ENCODE data around the gene TAOK3.

TAOK3 gene

GRCh38 chr12:118193477-118193876 is 179.2 kb downstream of the TAOK3 start:
- Histone ChIP-seq H3K27me3 (ENCODE audit: low read length) (no peaks in the 10 kb centered on the region), H3K9me3 (ENCODE audit: insufficient read depth, low read length) (no peaks in the 10 kb centered on the region), H3K27ac (ENCODE audit: low read depth, low read length) (no peak overlapping the region), H3K9me2 (replicated peaks; ENCODE audit: insufficient read depth, low read length) (no peaks in the 10 kb centered on the region), H3K4me2 (ENCODE audit: low read depth, low read length, poor library complexity, severe bottlenecking) (no peak overlapping the region), H4K20me1 (ENCODE audit: low read depth, low read length) (no peaks in the 10 kb centered on the region), H3K79me2 (ENCODE audit: insufficient read depth, low read length) (no peaks in the 10 kb centered on the region), H3K36me3 (ENCODE audit: low read length) (peaks cover 11% of the 10 kb centered on the region; the same call in 1 of the 2 replicates), H3F3A (ENCODE audit: insufficient read depth) (0 out of 2 replicates have a peak, but pooled peaks cover 4% of the 10 kb centered on the region), H3K9ac (ENCODE audit: low read length) (no peak overlapping the region), H2AFZ (ENCODE audit: low read depth, low read length, severe bottlenecking) (no peak overlapping the region), H3K4me3 (ENCODE audit: insufficient read depth, low read length, poor library complexity, severe bottlenecking) (no peak overlapping the region)
- TF ChIP-seq CTCF (IDR thresholded peaks at IDR 0.05; ENCODE audit: insufficient read depth, low read length, poor library complexity, severe bottlenecking) (no peak), EZH2phosphoT487 (conservative IDR thresholded peaks at IDR 0.05; ENCODE audit: low read length) (no peak)

GRCh38 chr12:118190266-118190665 is 182.4 kb downstream of the TAOK3 start:
- no peak overlapping the region for H3K4me2 ChIP-seq (ENCODE audit: low read depth, low read length, poor library complexity, severe bottlenecking)
- no peaks in the 10 kb centered on the region for H3K9me2 ChIP-seq (replicated peaks; ENCODE audit: insufficient read depth, low read length)
- no peaks in the 10 kb centered on the region for H3F3A ChIP-seq (ENCODE audit: insufficient read depth)
- no peak overlapping the region for H3K27ac ChIP-seq (ENCODE audit: low read depth, low read length)
- H2AFZ ChIP-seq (ENCODE audit: low read depth, low read length, severe bottlenecking) = no peak overlapping the region
- H3K9ac ChIP-seq (ENCODE audit: low read length) = no peak overlapping the region
- no peaks in the 10 kb centered on the region for H3K27me3 ChIP-seq (ENCODE audit: low read length)
- no peaks in the 10 kb centered on the region for H4K20me1 ChIP-seq (ENCODE audit: low read depth, low read length)
- TF ChIP-seq EZH2phosphoT487 (conservative IDR thresholded peaks at IDR 0.05; ENCODE audit: low read length) (no peak), CTCF (IDR thresholded peaks at IDR 0.05; ENCODE audit: insufficient read depth, low read length, poor library complexity, severe bottlenecking) (no peak)
- H3K9me3 ChIP-seq (ENCODE audit: insufficient read depth, low read length) = no peaks in the 10 kb centered on the region
- H3K36me3 ChIP-seq (ENCODE audit: low read length) = peaks cover 4% of the 10 kb centered on the region; the same call in 1 of the 2 replicates
- no peaks in the 10 kb centered on the region for H3K79me2 ChIP-seq (ENCODE audit: insufficient read depth, low read length)
- no peak overlapping the region for H3K4me3 ChIP-seq (ENCODE audit: insufficient read depth, low read length, poor library complexity, severe bottlenecking)

- 0 out of 2 replicates have a peak, but pooled peaks cover 3% of the 10 kb centered on the region for H3F3A ChIP-seq (ENCODE audit: insufficient read depth)
Observed at GRCh38 chr12:118189741-118190191, 182.9 kb downstream of the TAOK3 start.

More at GRCh38 chr12:118189741-118190191, 182.9 kb downstream of the TAOK3 start:
- Histone ChIP-seq H3K36me3 (ENCODE audit: low read length) (peaks cover 4% of the 10 kb centered on the region; the same call in 1 of the 2 replicates), H3K79me2 (ENCODE audit: insufficient read depth, low read length) (no peaks in the 10 kb centered on the region), H3K4me2 (ENCODE audit: low read depth, low read length, poor library complexity, severe bottlenecking) (no peak overlapping the region), H4K20me1 (ENCODE audit: low read depth, low read length) (no peaks in the 10 kb centered on the region), H2AFZ (ENCODE audit: low read depth, low read length, severe bottlenecking) (no peak overlapping the region), H3K9me2 (replicated peaks; ENCODE audit: insufficient read depth, low read length) (no peaks in the 10 kb centered on the region), H3K27me3 (ENCODE audit: low read length) (no peaks in the 10 kb centered on the region), H3K9ac (ENCODE audit: low read length) (no peak overlapping the region), H3K4me3 (ENCODE audit: insufficient read depth, low read length, poor library complexity, severe bottlenecking) (no peak overlapping the region), H3K27ac (ENCODE audit: low read depth, low read length) (no peak overlapping the region), H3K9me3 (ENCODE audit: insufficient read depth, low read length) (no peaks in the 10 kb centered on the region)
- TF ChIP-seq EZH2phosphoT487 (conservative IDR thresholded peaks at IDR 0.05; ENCODE audit: low read length) = no peak
- no peak for TF ChIP-seq CTCF (IDR thresholded peaks at IDR 0.05; ENCODE audit: insufficient read depth, low read length, poor library complexity, severe bottlenecking)

All from SU-DHL-6 (cell line).